Measurements from ENCODE around the gene SMAD2.

The SMAD2 gene

DNA sequence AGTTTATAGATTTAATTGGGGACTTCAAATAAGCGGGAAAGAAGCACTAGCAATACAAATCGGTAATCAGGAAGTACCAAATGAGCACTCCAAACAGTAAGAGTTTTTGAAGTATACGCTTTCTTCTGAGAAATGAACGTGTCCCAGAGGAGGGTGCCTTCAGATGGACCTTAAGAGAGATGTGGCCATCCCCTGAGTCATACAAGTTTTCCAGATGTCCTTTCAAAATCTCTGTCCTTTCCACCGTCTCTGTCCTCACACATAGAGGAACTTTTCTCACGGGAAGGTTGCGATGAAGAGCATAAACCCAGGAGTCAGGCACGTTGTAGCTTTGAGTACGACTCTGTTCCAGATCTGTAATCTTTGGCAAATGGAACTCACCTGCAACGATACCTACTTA lies 1.7 kb upstream of the SMAD2 start:
- DNase-seq (ENCODE audit: low spot score): no peak

DNA sequence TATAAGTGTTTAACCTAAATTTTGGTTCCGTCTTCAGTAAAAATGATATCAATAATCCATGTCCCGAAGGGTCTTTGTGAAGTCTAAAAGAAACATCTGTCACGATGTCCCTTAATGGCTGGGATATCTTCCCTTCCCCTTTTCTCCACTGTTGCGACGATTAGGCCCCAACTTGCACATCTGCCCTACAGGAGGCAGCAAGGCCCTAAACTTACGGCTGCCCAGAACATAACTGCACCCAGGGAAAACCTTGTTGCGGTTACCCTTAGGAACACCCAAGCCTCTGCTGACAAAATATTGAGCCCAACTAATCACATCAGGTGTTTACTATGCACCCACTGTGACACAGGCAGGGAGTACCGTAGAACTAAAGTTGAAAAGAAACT lies 1.3 kb upstream of the SMAD2 start:
- peak; percentile 37 for DNase-seq (ENCODE audit: low spot score)

DNA sequence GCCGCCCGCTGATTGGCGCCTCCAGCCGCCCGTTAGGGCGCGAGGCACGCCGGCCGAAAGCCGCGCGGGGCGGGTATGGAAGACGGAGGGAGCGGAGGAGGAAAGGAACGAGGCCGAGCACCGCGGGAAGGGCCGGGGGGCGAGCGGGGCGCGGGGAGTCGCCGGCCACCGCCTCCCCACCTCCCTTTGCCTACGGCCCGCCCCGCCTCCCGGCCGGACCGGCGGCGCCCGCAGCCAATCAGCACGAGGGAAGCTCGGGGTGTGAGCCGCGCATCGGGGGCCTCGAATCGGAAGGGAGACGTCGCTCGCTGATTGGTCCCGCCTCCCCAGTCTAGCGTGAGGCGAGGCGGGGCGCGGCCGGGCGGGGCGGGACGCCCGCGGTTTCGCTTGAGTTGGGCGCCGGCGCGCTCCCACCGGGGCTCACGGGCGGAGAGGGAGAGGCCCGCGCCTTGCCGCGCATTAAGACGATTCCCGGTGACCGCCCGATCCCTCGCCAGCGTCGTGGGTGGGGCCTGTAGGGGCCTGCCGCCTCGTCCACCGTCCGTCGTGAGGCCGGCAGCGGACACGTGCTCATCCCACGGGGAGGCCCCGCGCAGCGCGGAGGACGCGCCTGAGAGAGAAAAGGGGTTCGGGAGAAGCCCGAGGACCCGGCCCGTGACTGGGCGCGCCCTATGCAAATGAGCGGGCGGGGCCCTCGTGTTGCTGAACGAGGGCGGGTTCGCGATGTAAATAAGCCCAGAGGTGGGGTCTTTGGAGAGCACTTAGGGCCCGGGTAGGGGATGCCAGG lies 665 bp upstream of the SMAD2 start:
- peak; percentile 94 for DNase-seq (ENCODE audit: low spot score)

DNA sequence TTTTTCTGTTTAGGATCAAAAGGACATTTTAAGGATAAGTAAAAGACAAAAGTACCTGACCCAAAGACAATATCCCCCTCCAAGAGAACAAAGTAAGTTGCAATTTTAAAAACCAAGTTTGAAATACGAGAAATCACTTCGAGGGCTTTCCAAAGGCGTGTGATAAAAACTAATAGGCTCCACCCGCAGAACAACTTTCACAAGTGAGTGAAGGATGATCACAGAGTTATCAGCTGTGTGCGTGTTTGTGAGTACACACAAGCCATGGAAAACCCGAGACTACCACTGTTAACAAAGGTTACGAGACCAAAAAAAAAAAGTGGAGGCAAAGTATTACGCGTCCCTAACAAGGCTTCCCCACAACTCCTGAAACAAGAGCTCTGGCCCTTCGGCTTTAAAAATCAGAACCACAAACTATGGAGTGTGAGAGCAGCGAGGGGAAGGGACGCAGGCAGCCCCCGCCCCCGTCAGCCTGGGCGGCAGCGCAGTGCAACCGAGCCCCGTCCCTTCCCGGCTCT lies 719 bp downstream of the SMAD2 start:
- DNase-seq (ENCODE audit: low spot score): peak; percentile 58

DNA sequence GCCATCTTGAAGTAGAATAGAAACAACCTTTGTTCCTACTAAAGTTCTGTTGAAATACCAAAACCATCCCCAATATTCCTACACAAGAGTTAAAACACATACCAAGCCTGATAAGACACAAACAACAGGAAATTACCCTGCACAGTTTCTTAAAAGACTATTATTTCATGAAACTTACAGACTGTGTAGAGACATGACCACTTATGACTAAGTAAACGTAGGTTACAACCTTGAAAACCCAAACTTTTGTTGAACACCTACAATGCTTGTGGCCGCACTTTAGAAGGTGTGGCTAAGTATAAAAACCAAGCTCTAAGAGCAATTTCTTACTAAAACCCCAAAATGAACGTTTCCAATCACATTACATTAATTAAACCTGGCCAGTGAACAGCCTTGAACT lies 2.0 kb downstream of the SMAD2 start:
- peak; percentile 12 for DNase-seq (ENCODE audit: low spot score)

DNA sequence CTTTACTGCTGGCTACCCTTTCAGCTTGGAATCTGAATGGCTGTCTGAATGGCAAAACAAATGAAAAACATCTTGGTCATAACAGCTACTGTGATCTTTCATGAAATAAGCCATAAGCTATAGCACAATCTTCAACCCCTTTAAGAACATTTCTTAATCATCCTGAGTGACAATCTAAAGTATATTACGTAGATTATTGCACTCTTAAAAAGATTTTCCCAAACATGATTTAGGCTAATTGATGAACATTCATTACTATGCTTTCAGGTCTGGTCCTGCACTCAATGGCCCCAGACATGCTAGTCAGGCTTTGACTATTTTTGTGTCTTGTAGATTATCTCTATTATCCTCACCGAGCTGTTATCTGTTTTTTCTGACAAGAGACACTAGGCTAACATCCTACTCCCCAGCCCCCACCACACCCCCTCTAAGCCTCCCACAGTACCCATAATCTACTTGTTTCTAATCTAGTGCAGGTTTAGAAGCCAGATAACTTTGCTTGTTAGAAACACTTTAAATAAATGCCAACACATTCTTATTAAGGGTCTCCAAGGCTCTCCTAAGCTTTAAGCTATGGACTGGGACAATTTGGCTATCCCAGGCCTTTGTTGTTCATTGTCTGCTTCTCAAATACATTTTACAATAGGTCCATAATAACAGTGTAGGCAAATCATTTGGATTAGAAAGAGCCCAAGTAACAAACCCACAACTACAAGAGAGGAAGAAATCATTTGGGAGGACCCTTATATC lies 4.2 kb downstream of the SMAD2 start:
- DNase-seq (ENCODE audit: low spot score): no peak

DNA sequence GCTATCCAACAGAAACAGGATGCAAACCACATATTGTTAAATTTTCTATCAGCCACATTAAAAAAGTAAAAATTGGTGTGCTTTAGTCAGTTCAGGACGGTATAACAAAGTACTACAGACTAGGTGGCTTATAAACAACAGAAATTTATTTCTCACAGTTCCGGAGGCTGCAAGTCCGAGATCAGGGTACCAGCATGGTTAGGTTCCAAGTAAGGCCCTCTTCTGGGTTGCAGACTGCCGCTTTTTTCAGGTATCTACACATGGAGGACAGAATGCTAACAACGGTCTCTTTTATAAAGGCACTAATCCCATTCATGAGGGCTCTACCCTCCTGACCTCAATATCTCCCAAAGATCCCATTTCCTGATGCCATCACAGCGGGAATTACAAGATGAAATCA lies 10.5 kb downstream of the SMAD2 start:
- DNase-seq (ENCODE audit: low spot score): no peak

DNA sequence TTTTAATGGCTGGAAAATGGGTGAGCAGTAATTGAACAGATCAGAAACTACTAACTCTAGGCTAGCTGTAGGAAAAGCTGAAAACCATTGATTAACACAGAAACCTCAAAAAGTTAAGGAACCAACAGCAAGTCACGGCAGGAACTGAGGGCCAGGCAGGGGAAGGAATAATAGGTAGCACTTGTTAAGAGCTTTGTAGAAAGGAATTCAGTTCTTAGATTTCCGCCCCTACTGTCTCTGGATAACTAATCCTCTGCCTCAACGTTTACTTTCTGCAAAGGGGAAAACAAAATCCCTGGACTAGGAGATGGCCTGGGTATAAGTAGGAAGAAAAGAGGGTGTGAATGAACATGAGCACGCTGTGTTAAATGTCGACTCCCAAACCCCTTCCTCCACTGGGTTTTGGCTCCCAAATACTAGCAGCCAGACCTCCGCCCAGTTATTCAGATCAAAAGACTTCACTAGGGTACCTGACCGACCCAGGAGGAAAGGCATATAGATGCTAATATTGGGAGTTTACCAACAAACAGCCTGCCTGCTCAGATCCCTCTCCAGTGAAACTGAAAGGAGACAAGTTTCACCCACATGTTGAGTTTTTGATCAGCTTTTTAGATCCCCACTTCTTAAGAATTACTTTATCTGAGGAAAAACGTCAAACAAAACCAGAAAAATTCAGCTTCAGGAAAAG lies 12.4 kb downstream of the SMAD2 start:
- DNase-seq (ENCODE audit: low spot score): no peak

DNA sequence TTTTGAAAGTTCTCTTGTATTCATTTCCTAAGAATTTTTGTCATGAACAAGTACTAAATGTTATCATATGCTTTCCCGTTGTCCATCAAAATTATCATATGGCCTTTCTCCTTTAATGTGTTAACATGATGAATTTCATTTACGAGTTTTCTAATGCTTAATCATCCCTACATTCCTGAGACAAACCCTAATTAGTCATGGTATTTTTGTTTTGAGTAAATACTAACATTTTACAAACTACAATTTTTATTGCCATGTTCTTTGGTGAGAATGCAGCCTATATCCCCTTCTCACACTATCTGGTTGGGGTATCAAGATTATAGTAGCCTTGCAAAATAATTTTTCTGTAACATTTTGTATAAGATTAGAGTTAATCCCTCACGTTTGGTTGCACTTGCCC lies 14.5 kb downstream of the SMAD2 start:
- DNase-seq (ENCODE audit: low spot score): no peak

DNA sequence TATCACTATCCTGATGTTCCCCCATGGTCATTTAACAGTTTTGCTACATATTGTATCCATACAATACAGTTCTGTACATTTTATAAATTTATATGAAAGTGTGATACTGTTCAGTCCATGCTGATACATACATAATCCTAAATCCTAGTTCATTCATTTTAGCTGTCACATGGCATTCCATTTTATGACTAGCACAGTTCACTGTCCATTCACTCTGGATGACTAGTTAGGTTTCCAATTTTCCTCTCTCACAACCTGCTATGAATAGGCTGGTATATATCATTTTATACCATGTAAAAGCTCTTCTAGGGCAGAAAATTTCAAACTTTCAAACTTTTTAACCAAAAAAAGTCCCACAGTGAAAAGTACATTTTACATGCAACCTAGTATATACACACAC lies 15.2 kb downstream of the SMAD2 start:
- peak; percentile 29 for DNase-seq (ENCODE audit: low spot score)

DNA sequence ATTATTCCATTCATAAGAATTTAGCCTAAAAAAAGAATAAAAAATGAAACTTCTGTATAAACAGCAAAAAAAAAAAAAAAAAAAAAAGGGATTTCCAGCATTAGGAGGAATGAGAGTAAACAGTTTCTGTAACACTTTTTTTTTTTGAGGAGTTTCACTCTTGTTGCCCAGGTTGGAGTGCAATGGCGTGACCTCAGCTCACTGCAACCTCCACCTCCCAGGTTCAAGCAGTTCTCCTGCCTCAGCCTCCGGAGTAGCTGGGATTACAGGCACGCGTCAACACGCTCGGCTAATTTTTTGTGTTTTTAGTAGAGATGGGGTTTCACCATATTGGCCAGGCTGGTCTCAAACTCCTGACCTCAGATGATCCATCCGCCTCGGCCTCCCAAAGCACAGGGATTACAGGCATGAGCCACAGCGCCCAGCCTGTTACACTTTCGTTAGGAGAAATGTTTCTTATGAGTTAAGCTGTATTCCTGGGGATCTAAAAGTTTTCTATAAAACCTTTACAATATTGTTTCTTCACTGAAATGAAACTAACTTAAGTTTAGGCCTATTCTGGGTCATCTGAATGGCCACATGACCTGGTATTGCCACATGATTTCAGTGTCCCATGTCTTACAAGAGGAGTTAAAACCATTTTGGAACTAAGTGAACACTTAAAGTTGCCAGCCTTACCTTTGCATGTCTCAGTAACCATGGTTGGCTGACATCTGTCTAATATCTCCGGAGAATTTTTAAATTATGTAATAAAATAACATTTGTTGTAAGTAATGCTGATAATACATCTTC lies 17.5 kb downstream of the SMAD2 start:
- no peak for DNase-seq (ENCODE audit: low spot score)

DNA sequence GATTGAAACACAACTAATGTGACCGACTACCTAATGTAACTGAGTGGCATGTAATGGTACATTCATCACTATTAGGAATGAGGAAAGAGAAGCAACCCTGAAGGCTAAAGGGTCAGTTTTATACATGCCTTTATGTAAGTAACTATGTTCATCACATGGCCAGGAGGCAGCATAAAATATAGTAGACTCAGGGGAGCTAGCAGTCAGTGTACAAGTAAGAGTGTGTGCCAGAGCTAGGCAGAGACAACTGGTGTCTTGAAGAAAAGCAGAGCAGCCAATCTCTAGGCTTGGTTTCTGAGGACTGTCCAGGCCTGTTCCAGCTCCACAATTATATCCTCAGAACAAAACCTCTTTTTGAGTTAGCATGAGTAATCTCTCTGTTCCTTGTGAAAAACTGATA lies 18.1 kb downstream of the SMAD2 start:
- DNase-seq (ENCODE audit: low spot score): no peak

DNA sequence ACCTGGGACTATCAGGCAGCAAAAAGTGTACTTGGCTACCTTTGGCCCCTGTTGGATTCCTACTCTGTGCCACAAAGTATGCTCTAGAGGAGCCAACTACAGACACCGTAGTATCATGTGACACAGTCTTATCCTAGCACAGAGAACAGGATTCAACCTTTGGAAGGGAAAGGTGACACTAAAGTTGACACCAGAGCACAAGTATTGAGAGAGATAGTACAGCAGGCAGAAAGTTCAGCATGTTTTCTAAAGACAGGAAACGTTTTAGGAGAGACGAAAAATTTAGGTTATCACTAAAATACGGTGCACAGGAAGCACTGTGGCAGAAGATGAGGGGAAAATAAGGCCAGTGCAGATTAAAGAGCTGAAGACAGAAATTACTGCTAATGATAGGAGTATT lies 18.6 kb downstream of the SMAD2 start:
- DNase-seq (ENCODE audit: low spot score): no peak

DNA sequence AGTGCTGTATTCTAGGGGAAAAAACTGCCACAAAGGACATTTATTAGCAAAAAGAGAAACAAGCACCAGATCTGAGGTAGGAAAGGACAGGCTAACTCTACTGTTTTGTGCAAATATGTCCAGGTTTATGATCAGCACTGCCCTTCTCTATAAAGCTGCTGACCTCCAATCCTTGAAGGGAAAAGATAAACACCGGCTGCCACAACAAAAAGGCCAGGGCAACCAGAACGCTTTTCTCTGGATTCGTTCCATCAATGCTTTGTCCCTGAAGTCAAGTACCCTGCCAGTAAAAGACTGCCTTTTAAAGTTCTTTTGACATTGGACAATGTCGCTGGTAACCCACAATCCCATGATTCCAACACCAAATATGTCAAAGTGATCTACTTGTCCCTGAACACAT lies 21.0 kb downstream of the SMAD2 start:
- no peak for DNase-seq (ENCODE audit: low spot score)

DNA sequence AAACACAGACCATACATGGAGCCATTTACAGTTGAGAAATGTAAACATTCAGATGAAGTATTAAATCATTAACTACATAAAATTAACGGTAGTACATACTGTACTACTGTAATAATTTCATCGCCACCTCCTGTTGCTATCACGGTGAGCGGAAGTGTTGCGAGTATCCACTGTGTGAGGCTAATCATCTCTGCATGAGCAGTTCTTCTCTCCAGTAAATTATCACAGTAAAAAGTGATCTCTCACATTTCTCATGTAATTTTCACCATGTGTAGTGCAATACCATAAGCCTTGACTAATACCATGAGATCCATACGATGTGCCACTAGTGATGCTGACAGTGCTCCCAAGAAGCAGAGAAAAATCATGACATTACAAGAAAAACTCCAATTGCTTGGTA lies 21.9 kb downstream of the SMAD2 start:
- DNase-seq (ENCODE audit: low spot score): no peak

DNA sequence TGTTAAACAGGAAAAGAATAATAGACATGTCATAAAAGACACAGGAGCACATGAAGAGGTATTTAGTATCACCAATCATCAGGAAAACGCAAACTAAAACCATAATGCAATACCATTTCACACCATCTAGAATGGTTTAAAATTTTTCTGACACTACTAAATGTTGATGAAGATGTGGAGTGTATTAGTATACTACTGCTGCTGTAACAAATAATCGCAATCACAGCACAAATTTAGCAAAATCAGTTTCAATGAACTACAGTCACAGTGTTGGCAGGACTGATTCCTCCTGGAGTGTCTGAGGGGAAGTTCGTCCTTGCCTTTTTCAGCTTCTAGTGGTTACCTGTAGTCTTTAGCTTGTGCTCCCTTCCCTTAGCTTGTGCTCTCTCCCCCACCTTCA lies 24.1 kb downstream of the SMAD2 start:
- no peak for DNase-seq (ENCODE audit: low spot score)

DNA sequence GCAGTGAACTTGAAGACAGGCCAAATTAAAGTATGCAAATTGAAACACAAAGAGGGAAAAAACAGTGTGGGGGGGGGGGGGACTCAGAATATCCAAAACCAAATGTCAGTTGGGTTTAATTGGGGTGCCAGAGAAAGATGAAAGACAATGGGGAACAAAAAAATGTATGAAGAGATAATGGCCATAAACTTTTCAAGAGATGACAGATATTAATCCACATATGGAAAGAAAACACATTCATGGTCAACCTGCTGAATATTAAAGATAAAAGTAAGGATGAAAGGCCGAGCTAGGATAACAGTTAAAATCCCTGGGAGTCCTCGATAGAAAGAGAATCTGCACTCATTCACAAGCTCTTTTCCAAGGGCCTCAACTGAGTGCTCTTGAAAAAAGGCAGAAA lies 26.6 kb downstream of the SMAD2 start:
- no peak for DNase-seq (ENCODE audit: low spot score)

DNA sequence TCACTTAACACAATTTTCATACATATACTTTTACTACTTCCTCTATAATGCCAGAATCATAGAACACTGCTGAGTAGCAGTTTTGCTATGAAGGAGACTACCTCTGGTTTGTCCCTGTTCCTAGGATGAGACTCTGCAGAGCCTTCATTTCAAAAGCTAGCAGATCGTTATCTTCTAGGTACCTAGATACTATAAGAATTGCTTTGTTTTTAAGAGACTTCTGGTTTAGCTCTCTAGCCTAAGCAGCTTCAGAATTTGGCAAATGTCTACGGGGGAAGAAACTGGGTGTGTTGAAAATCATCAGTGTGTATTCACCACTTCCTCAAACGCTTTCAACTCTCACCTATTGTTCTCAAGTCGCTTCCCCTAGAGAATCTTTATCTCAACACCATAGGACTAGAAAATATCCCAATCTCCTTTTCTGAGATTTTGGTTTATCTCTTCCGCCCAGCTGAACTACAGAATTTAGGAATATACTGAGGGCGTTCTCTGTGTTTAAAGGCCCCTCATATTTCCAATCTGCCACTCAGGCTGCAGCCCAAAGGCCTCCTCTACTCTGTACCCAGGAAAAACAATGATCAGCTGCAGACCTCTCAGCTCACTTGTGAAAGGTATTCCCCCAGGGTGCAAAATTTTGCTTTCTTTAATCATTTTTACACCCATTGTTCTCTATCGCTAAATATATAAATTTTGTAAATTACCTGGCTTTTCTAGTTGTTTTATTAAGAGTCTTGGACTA lies 28.7 kb downstream of the SMAD2 start:
- no peak for DNase-seq (ENCODE audit: low spot score)

DNA sequence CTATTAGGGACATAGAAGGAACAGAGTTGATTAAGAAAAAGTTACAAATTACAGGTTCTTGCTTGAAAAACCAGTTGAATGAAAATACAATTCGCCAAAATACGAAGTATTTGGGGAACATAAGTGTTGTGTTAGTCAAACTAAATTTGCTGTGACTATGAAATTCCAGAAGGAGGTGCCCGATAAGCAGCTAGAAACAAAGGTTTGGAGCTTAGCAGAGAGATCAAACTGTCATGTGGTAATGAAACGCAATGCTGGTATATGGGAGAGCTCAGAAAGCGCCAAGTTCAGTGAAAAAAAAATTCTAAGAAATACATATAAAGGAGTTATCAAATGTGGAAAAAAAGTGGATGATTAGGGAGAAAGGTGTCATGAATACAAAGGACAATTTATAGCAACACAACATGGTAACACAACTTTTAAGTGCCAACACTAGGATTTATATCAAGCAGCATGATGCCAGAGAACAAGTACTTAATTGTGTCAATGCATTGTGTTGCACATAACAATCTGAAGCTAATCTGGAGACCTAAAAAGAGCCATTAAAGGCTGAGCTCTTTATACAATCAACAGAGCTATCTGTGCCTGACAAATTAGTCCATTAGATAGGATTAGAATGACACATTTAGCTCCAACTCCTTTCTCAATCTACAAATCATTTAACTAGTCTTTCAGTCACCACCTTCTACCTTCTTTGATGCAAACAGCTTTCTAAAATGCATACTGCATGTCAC lies 31.2 kb downstream of the SMAD2 start:
- no peak for DNase-seq (ENCODE audit: low spot score)

DNA sequence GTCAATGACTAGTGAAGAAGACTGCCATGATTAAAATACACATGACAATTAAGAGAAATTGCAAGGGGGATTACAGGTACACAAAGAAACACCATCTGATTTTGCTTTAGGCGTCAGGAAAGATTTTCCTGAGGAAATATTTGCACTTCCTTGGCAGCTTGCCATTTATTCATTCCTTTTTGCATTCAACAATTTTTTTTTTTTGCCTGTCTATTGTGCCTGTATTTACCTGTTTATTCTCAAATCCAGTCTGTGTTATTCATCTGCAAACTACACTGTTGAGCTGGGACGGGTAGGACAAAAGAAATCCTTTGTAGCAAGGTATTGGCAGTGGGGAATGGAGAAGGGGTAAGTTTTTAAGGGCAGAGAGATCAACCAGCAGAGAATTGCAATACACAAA lies 31.8 kb downstream of the SMAD2 start:
- no peak for DNase-seq (ENCODE audit: low spot score)

DNA sequence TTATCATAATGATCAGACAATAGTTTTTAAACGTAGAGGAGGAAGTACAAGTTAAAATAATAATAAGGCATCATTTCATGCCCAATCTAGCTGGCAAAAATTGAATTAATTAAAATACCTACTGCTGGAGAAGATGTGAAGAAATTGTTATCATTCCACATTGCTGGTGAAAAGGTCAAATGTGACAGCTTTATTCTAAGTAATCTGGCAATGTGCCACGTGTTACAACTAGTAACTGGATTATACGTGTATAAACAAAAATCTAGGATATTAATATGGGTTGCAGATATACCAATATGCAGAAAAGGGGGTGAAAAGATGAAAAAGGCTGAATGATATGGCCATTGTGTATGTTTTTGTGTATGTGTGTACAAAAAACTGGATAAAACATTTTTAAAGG lies 32.4 kb downstream of the SMAD2 start:
- no peak for DNase-seq (ENCODE audit: low spot score)
